Prostate gland (tissue), 2 donors: Measurements from ENCODE around the gene YRDC. TPM values are rescaled to one million over a fixed set of nuclear protein-coding genes. Genes with fewer than 3 reads are reported as not detected.

Experiments
- DNase-seq: peaks from one replicate; pipeline ENCODE4 v3.0.0-alpha.2; 2019; ENCODE audit warnings: low spot score
- H3K27ac ChIP-seq, 2 donors: fragments of 200-600 bp; sonication (generic); 2 replicates each; pipeline ENCODE4 v1.5.1; 2017 to 2019
- H3K27me3 ChIP-seq: fragments of 200-600 bp; sonication (generic); replicated peaks from 2 replicates; pipeline ENCODE4 v1.5.1; 2019; ENCODE audit not compliant: insufficient read depth
- H3K36me3 ChIP-seq, 2 donors: fragments of 200-600 bp; sonication (generic); 1 replicate in 1 of 2; 2 replicates in 1 of 2; pipeline versions ENCODE4 v1.5.1 to v1.8.1; 2017 to 2019
- H3K4me1 ChIP-seq: fragments of 200-600 bp; sonication (generic); replicated peaks from 2 replicates; pipeline ENCODE4 v1.5.1; 2019
- H3K4me3 ChIP-seq, 2 donors: fragments of 200-600 bp; sonication (generic); 2 replicates each; pipeline ENCODE4 v1.5.1; 2017 to 2019
- H3K9me3 ChIP-seq: fragments of 200-600 bp; sonication (generic); 2 replicates; pipeline ENCODE4 v1.5.1; 2017
- CTCF ChIP-seq, 4 experiments: fragments of 200-600 bp in 2 of 4; fragments of 450-650 bp in 2 of 4; sonication (generic) in 2 of 4; IDR thresholded peaks; 1 replicate in 3 of 4; 2 replicates in 1 of 4; pipeline ENCODE4 v1.5.1; 2016 to 2019; ENCODE audit warnings: antibody characterized with exemption in 4 of 4, mild to moderate bottlenecking in 2 of 4, moderate library complexity in 2 of 4
- POLR2A ChIP-seq: fragments of 450-650 bp; IDR thresholded peaks from one replicate; pipeline ENCODE4 v1.6.1; 2016; ENCODE audit warnings: antibody characterized with exemption, mild to moderate bottlenecking
- POLR2AphosphoS5 ChIP-seq: sonication (generic); formaldehyde crosslinking; IDR thresholded peaks from one replicate; pipeline ENCODE4 v1.6.1; 2017; ENCODE audit warnings: antibody characterized with exemption
- WGBS: methylation state at CpG from one replicate; pipeline ENCODE4 v1.1.5; 2018; 5-methylcytosine and 5-hydroxymethylcytosine counted together
- intact Hi-C: fragments of 100-400 bp; cut with DNase I; formaldehyde crosslinking; loops from one replicate; pipeline ENCODE4 v1.14.2; 2022
- total RNA-seq, 2 donors: library from RNA; depleted of rRNA; stranded (reverse); fragments of >200 nt; gene quantifications; one replicate each; pipeline ENCODE4 v1.1.0, GENCODE V29; 2016

The YRDC gene
- total RNA-seq, 2 donors from 2014 or later, result 23.7 to 33.5 TPM

GRCh38 chr1:37850352-37850955 lies 42.4 kb upstream of the YRDC start:
- WGBS, result 88% methylated on average over 6 of the region's 6 CpGs
- TF ChIP-seq POLR2AphosphoS5 (no peak), POLR2A (no peak), CTCF (IDR thresholded peaks at IDR 0.05) (no peak)
- no peak overlapping the region for H3K27ac ChIP-seq
- no peaks in the 10 kb centered on the region for H3K27me3 ChIP-seq
- no peaks in the 10 kb centered on the region for H3K9me3 ChIP-seq
- intact Hi-C loops, result no loop called here
- H3K4me1 ChIP-seq, result no peaks in the 10 kb centered on the region
- no peak overlapping the region for H3K4me3 ChIP-seq
- H3K36me3 ChIP-seq, result no peaks in the 10 kb centered on the region
- no peak for DNase-seq

DNA sequence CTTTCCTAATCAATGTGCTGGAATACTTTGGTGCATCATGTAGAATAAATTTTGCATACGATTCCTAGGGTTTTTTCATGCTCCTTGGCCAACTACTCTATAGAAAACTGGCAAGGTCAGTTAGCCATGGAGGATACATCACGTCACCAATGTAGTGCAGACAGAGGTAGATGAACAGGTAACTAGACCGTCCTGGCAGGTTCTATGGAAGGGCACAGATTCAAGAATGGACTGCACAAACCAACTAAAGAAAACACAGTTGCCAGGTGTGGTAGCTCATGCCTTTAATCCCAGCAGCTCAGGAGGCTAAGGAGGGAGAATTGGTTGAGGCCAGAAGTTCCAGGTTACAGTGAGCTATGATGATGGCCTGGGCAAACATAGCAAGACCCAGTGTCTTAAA lies 41.5 kb upstream of the YRDC start:
- Histone ChIP-seq H3K36me3 (no peaks in the 10 kb centered on the region), H3K27ac (no peak overlapping the region), H3K27me3 (no peaks in the 10 kb centered on the region), H3K4me3 (no peak overlapping the region), H3K9me3 (no peaks in the 10 kb centered on the region), H3K4me1 (no peaks in the 10 kb centered on the region)
- intact Hi-C loops, result no loop called here
- DNase-seq, result no peak
- WGBS, result 86% methylated on average over 3 of the region's 3 CpGs
- no peak for TF ChIP-seq POLR2A
- no peak for TF ChIP-seq POLR2AphosphoS5
- TF ChIP-seq CTCF (IDR thresholded peaks at IDR 0.05), result no peak

DNA sequence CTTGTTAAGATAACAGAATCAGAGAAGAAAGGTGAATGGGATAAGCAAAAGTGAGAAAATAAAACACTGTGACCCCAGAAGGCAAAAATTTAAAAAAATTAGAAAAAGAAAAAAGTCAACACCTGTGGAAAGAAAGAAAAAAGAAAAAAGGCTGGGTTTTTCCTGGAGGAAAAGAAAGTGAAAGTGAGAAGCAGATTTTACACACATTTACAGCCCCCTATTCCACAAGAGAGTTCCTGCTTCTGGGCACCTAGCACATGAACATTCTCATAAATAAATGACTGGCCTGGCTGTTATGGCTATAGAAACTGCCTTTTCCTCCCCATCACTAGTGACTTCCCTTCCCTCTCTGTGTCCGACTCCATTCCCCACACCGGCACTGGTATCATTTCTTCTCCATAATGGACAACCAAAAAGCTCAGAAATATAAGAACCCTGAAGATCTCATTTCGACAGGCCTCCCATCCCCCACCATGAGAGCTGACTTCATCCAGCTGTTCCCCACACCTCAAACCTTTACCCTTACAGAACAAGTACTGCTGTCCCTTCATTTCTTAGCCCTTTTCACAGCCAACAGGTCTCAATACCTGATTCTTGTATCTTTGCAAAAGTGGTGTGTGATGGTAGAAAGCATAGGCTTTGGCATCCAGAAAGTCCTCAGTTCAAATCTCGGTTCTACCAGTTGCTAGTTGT lies 38.8 kb upstream of the YRDC start:
- H3K27me3 ChIP-seq, result no peaks in the 10 kb centered on the region
- DNase-seq, result no peak
- H3K9me3 ChIP-seq, result no peaks in the 10 kb centered on the region
- no peak overlapping the region for H3K4me3 ChIP-seq
- intact Hi-C loops, result no loop called here
- H3K27ac ChIP-seq, result no peak overlapping the region
- TF ChIP-seq CTCF (IDR thresholded peaks at IDR 0.05), result no peak
- TF ChIP-seq POLR2A, result no peak
- TF ChIP-seq POLR2AphosphoS5, result no peak
- H3K36me3 ChIP-seq, result no peaks in the 10 kb centered on the region
- no peaks in the 10 kb centered on the region for H3K4me1 ChIP-seq
- WGBS, result 83% methylated on average over 4 of the region's 4 CpGs

GRCh38 chr1:37845786-37846185 lies 37.8 kb upstream of the YRDC start:
- DNase-seq, result no peak
- no peak overlapping the region for H3K27ac ChIP-seq

More at GRCh38 chr1:37845786-37846185, 37.8 kb upstream of the YRDC start:
- TF ChIP-seq POLR2A (no peak), CTCF (IDR thresholded peaks at IDR 0.05) (no peak)
- H3K9me3 ChIP-seq, result no peaks in the 10 kb centered on the region
- intact Hi-C loops, result no loop called here
- H3K4me1 ChIP-seq, result no peaks in the 10 kb centered on the region
- H3K4me3 ChIP-seq, result no peak overlapping the region
- no peaks in the 10 kb centered on the region for H3K27me3 ChIP-seq
- 75% methylated on average over 3 of the region's 3 CpGs for WGBS
- no peaks in the 10 kb centered on the region for H3K36me3 ChIP-seq
